CD4-positive, alpha-beta T cell treated with Interleukin-4 for 1 hour (primary cell): Measurements from ENCODE around the gene KANK4.

Experiments used
- DNase-seq, 2 donors: peaks; one replicate each; pipeline ENCODE4 v3.0.0-alpha.2; 2020 to 2022

Gene KANK4

GRCh38 chr1:62196086-62196690 lies 123.0 kb downstream of the KANK4 start:
- no peak for DNase-seq

- DNase-seq: no peak
Measured at GRCh38 chr1:62194651-62195544, 124.3 kb downstream of the KANK4 start, which contains the start of gene L1TD1. TSS of gene L1TD1 (plus strand) at chr1:62194849. CDS start at chr1:62206629, 11,780 bp downstream.

- no peak for DNase-seq
Measured at GRCh38 chr1:62188111-62188510, 131.1 kb downstream of the KANK4 start.

- no peak for DNase-seq
Measured at GRCh38 chr1:62187548-62187947, 131.7 kb downstream of the KANK4 start.
